Dendritic cell treated with granulocyte-macrophage colony-stimulating factor and Interleukin-4, amounts not matched to agents 40 ng/mL and 50 ng/mL, for 4 days (primary cell): Measurements from ENCODE around the gene ZNF180.
A peak's percentile ranks its signal among the peaks of the same experiment; 100 is the strongest.

Experiments used
- H3K27ac Mint-ChIP-seq: one replicate; pipeline ENCODE4 v1.8.0; 2022; ENCODE audit warnings: mild to moderate bottlenecking, mixed read lengths
- H3K27me3 Mint-ChIP-seq: one replicate; pipeline ENCODE4 v1.8.0; 2022; ENCODE audit warnings: mild to moderate bottlenecking, mixed read lengths
- H3K36me3 Mint-ChIP-seq: one replicate; pipeline ENCODE4 v1.8.0; 2022; ENCODE audit warnings: low read depth, mixed read lengths
- H3K4me1 Mint-ChIP-seq: one replicate; pipeline ENCODE4 v1.8.0; 2022; ENCODE audit warnings: low read depth, mixed read lengths
- H3K4me3 Mint-ChIP-seq: one replicate; pipeline ENCODE4 v1.8.0; 2022; ENCODE audit warnings: mild to moderate bottlenecking, moderate library complexity, mixed read lengths
- H3K9me3 Mint-ChIP-seq: one replicate; pipeline ENCODE4 v1.8.0; 2022; ENCODE audit warnings: mixed read lengths
- intact Hi-C: fragments of 100-400 bp; cut with micrococcal nuclease; formaldehyde crosslinking; loops from one replicate; pipeline ENCODE4 v1.15.0; 2022

ZNF180 gene

DNA sequence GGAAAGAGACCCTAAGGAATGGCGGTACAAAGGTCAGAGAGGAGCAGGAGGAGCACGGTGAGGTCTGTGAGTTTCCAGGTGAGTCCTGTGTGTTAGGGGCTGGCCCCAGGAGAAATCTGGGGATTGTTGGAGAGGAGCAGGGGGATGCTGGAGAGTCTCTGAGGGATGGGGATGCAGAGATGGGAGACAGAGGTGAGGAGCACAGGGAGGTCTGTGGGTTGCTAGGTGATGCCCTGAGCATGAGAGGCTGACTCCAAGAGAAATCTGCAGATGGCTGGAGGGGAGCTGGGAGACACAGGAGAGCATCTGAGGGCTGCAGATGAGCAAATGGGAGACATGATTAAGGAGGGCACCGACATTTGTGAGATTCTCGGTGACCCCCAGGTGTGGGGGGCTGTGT lies 48.0 kb downstream of the ZNF180 start:
- intact Hi-C loops: no loop called here
- no peak overlapping the region for H3K4me3 Mint-ChIP-seq
- H3K36me3 Mint-ChIP-seq: peaks cover 6% of the 10 kb centered on the region
- H3K27ac Mint-ChIP-seq: no peak overlapping the region
- H3K27me3 Mint-ChIP-seq: peaks cover 4% of the 10 kb centered on the region
- peaks cover 62% of the 10 kb centered on the region for H3K9me3 Mint-ChIP-seq
- H3K4me1 Mint-ChIP-seq: peaks cover 5% of the 10 kb centered on the region

DNA sequence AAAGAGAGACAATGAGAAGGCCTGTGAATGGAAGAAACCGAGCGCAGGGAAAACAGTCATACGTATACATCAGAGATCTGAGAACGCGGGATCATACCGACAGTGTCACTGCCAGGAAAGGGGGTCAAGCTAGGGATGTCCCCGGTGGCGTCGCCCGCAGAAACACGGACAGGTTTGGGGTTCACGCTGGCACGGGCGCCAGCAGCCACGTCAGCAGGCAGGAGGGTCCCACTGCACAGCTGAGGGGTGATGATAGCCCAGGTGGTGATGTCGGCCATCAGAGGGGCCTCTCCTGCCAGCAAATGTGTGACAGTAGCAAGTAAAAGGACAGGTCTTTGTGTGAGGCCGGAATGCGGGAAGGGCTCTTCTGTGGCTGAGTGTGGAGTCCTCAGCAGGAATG lies 48.6 kb downstream of the ZNF180 start:
- peaks cover 5% of the 10 kb centered on the region for H3K4me1 Mint-ChIP-seq
- no peak overlapping the region for H3K27ac Mint-ChIP-seq
- peaks cover 6% of the 10 kb centered on the region for H3K36me3 Mint-ChIP-seq
- intact Hi-C loops: no loop called here
- peaks cover 69% of the 10 kb centered on the region for H3K9me3 Mint-ChIP-seq
- H3K4me3 Mint-ChIP-seq: no peak overlapping the region
- peaks cover 4% of the 10 kb centered on the region for H3K27me3 Mint-ChIP-seq

DNA sequence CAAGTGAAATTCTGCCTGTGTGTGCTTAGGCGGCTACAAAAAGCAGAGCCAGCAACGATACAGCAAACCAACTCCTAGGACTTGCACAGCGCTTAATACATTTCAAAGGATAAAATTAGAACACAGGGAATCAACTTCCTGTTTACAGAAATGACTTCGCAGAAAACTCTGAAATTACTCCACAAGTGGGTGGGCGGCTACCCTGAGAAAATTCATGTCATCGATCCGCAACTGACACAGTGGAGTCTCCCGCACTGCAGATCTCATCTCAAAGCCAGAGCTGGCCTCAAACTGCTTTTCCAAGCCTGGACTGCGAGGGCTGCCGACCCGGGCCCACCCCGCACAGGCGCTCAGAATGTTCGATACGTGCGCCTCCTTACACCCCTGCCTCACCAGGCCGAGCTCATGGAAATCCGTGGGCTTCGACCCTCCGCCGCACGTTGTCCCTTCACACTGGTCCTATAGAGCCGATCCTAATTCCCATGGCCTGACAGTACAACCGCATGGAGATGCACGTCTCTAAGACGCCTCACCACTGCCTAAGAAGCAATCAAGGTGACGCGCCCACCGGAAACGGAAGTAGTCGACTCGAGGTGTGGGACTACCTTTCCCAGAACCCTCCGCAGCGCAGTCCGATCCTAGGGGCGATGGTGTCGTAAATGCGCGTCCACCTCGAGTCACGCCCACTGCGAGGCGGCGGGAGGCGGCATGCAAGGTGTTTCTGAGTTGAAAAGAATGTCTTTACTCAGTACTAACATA lies 52.2 kb downstream of the ZNF180 start, which contains the start of gene ZNF229:
Gene ZNF229 (minus strand): TSS at position 557 of the 759 bp plus-strand sequence. CDS start 5,625 bp downstream, outside the sequence.
- Mint-ChIP-seq H3K36me3 (peaks cover 22% of the 10 kb centered on the region), H3K9me3 (peaks cover 85% of the 10 kb centered on the region), H3K4me1 (peaks cover 5% of the 10 kb centered on the region), H3K4me3 (peak within 1 kb of the TSS; percentile 80), H3K27ac (peak within 1 kb of the TSS; percentile 56), H3K27me3 (peaks cover 4% of the 10 kb centered on the region)
- intact Hi-C loops: no loop called here

DNA sequence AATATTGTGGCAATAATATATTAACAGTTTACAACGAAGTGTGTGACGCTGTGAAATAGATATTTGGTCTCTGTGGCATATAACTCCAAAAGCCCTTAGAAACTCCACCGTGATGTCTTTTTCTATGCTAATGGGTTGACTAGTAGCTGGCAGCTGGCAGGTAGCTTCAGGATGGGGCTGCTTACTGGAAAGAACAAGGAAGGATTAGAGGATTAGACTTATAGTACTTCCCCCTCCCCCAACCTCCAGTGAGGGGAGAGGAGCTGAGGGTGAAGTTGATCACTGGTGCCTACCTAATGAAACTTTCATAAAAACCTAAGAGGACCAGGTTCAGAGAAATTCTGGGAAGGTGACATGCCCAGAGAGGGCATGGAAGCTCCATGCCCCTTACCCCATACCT lies 61.9 kb downstream of the ZNF180 start:
- no peaks in the 10 kb centered on the region for H3K36me3 Mint-ChIP-seq
- H3K9me3 Mint-ChIP-seq: peaks cover 86% of the 10 kb centered on the region
- H3K4me3 Mint-ChIP-seq: no peak overlapping the region

DNA sequence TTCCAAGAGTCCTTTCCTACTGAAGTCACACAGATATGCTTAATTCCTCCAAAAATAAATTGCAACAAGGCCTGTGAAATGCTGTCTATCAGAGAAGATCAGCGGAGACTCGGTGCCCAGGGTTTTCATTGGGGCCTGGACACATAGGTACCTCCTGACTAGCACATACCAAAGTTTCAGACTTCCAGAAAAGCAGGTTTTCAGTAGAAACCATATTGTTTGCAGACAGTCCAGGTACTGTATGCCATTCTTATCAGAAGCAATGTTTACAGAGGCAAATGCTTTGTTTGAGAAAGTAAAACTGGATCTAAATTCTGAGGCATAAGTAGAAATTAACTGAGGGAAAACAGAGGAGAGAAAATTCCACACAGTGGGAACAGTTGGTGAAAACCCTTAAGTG lies 64.9 kb downstream of the ZNF180 start:
- Mint-ChIP-seq H3K4me1 (no peaks in the 10 kb centered on the region), H3K4me3 (no peak overlapping the region)
- intact Hi-C loops: no loop called here

More for the DNA sequence above, 61.9 kb downstream of the ZNF180 start:
- no peak overlapping the region for H3K27ac Mint-ChIP-seq
- no peaks in the 10 kb centered on the region for H3K27me3 Mint-ChIP-seq
- intact Hi-C loops: no loop called here
- no peaks in the 10 kb centered on the region for H3K4me1 Mint-ChIP-seq

DNA sequence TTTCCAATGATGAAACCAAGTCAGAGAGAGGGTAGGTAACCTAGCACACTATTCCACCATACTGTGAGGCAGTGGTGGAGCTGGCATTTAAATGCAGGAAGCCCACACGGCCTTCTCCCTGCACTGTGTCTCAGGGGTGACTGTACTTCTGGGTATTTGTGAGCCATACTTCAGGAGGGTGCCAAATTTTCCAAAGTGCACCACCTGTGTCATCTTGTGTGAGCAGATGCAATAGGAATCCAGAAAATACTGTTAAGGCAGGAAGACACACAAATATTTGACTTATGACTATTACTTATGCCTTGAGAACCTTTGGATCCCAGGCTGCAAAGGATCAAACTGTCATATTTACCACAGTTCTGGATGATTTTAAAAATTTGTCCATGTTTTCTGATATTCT lies 69.4 kb downstream of the ZNF180 start:
- Mint-ChIP-seq H3K4me1 (no peaks in the 10 kb centered on the region), H3K27me3 (no peaks in the 10 kb centered on the region), H3K4me3 (no peak overlapping the region), H3K27ac (no peak overlapping the region), H3K9me3 (peaks cover 96% of the 10 kb centered on the region), H3K36me3 (peaks cover 14% of the 10 kb centered on the region)
- intact Hi-C loops: no loop called here

More for the DNA sequence above, 64.9 kb downstream of the ZNF180 start:
- peaks cover 2% of the 10 kb centered on the region for H3K36me3 Mint-ChIP-seq
- no peaks in the 10 kb centered on the region for H3K27me3 Mint-ChIP-seq
- H3K27ac Mint-ChIP-seq: no peak overlapping the region
- peaks cover 90% of the 10 kb centered on the region for H3K9me3 Mint-ChIP-seq
